ENCODE data around the gene DNAJB9.

DNA sequence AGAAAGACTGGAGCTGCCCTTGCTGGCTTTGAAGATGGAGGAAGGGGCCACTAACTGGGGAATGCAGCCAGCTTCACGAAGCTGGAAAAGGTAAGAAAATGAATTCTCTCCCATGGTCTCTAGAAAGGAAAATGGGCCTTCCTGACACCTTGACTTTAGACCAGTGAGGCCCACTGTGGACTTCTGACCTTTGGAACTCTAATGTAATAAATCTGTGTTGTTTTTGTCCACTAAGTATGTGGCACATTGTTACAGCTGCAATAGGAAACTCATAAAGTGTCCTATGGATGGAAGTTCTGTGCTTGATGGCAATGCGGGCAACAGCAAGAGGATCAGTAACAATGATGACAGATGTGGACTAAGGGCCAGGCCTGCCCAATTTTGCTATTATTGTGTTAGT lies 20.9 kb downstream of the DNAJB9 start:
- TF ChIP-seq SIN3A (conservative IDR thresholded peaks at IDR 0.05 in 1 of 2, IDR thresholded peaks at IDR 0.05 in 1 of 2; ENCODE audit: low read depth in 1 of 2, low read length in 2 of 2) (no peak), SP1 (IDR thresholded peaks at IDR 0.05; ENCODE audit: low read depth, low read length) (no peak), KDM4A (IDR thresholded peaks at IDR 0.05; ENCODE audit: low read depth, low read length, severe bottlenecking) (no peak), CREB1 (IDR thresholded peaks at IDR 0.05) (no peak)
